Measurements from ENCODE around the gene GPN2.

GPN2 gene

DNA sequence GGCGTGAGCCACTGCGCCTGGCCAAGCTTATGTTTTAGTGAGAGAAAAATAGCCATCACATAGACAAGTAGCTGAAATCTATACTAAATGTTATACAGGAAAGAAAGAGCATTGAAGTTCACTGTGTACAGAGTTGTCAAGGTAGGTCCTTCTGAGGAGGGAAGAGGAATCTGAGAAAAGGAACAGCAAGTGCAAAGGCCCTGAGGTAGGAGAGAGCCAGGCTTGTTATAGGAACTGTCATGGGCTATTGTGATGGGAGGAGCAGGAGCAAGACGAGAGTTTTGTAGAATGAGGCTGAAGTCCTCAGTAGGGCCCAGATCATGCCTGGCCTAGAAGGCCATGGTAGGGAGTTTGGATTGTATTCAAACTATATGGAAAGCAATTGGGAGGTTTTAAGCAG lies 59.0 kb downstream of the GPN2 start:
- DNase-seq, result no peak

DNA sequence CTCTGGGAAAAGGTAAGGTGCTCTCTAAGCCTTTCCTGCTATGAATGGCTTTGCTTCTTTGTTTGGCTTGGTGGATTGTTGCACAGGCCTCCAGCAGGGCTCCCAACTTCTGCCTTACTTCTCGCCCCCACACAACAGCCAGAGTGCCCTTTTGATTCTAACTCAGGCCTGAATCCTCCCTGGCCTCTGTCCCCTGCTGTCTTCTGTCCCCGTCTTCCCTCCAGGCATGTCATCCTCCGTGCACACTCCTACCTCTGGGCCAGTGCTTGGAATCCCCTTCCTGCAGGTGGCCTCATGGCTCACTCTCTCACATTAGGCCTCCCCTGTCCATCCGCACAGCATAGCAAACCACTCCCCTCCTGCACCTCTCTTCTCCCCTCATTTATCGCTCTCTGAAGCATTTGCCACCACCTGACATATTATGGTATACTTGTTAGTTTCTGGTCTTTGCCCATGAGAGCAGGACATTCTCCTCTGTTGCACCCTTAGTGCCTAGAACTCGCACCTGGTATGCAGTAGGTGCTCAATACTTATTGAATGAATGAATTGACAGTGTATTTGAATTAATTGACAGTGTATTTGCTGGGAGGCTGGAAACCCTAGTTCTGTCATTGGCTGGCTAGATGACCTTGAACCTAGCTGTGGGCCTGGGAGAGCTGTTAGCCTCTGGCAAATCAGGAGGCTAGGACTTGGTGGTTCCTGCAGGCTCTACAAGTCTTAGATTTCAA lies 60.7 kb downstream of the GPN2 start:
- no peak for DNase-seq

DNA sequence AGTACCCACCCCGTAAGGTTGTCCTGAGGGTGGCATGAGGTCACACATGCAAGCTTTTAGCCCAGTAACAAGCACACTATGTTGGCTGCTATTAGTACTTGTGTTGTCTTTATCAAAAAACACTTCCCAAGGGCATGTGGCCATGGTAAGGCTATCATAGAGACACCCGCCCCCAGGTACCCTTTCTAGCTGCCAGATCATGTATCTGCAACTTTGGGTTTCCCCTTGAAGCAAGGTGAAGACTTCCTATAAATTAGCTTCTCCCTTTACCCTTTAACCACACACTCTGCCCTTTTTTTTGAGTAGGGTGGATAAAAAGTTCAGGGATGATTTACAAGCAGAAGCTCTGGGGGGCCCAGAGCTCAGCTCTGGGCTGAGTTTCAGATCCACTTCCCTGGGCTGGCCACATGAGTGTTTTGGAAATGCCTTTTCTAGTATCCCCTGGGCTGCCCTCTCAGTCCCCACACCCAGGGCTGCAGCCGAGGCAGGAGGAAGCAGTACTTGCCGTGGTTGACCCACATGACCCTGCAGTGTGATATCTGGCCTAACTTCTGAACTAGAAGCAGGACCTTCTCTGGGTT lies 61.6 kb downstream of the GPN2 start:
- DNase-seq, result peak; percentile 36 to 45

DNA sequence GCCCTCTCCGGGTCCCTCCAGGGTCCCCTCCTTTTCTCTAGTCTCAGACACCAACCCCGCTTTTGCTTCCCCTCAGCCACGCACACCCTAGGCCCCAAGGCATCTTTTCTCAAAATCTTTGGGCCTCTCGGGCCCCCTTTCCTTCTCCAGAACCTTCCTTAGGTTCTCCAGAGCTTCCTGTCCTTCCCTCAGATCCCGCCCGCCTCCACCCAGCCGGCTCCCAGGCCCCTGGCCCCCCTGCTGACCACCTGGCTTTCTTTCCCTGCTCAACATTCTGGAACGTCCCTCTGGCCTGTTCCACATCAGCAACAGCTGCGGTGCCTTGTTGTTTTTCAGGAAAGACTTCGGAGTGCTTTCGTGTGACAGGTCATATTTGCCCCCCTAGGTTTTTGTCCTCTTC lies 62.4 kb downstream of the GPN2 start:
- DNase-seq, result no peak

DNA sequence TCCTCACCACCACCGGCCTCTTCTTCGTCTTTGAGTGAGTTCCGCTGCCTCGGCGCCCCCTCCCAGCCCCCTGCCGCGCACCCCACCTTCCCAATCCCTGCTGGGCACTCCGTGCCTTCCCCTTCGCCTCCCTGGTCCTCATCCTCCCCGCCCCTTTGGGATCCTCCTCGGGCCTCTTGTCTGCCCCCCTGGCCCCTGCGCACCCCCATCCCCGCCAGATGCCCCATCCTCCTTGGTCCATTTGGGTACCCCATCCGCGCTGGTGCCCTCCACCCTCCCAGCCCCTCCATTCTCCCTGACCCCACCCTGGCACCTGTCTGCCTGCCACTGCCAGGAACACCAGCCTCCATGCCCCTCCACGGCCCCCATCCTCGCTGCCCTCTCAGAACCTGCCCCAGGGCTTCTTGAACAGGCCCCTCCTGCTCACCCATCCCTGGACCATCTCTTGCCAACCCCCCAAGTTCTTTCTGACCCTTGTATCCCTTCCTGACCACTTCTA lies 62.9 kb downstream of the GPN2 start:
- DNase-seq, result no peak

DNA sequence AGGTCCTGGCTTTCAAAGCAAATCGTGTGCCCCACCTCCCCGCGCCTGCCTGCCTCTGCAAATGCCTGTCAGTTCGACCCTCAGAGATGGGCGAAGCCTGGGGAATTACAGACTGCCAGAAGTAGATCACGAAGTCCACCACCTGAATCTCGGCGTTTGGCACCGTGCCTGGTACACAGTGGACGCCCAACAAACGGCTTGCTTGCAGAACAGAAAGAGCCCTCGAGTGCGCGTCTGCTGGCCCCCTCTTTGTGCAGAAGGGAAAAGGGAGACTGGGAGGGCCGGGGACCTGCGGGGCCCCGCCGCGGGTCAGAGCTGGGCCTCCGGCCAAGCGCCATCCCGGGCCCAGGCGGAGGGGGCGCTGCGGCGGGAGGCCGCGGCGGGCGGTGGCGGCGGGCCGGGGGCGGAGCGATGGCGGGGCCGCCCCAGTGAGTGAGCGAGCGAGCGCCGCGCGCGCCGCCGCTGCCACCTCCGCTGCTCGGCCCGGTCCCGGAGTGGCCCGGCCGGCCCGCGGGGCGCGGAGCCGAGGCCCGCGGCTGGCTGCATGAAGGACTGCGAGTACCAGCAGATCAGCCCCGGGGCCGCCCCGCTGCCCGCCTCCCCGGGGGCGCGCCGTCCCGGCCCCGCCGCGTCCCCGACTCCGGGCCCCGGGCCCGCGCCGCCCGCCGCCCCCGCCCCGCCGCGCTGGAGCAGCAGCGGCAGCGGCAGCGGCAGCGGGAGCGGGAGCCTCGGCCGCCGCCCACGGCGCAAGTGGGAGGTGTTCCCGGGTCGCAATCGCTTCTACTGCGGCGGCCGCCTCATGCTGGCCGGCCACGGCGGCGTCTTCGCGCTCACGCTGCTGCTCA lies 63.6 kb downstream of the GPN2 start, which contains the start of gene ZDHHC18:
Gene ZDHHC18, plus strand, starts transcription at position 428 of the 845 bp plus-strand sequence. Its CDS starts 117 bp downstream, at position 545.
- peak; percentile 62 to 69 for DNase-seq
